HCT116 (cell line): Measurements from ENCODE around the gene OGG1. TPM values are rescaled to one million over a fixed set of nuclear protein-coding genes. Genes with fewer than 3 reads are reported as not detected.

ENCODE experiments used
- ATAC-seq: fragments of 200-7000 bp; cut with Tn5 transposase; 2 replicates; pipeline ENCODE4 v1.9.1; 2020; ENCODE audit warnings: mild to moderate bottlenecking, moderate library complexity
- BruUV-seq: library from RNA; stranded (reverse); fragments of 400-500 nt; replicated peaks from 2 replicates; lab custom pipeline; 2021; lab: Mats Ljungman, UMichigan
- CTCF ChIA-PET: fragments of 300-600 bp; sonication (Branson Sonifier 250); formaldehyde crosslinking; loops from one replicate; lab custom pipeline; 2021; ENCODE audit warnings: antibody characterized with exemption; lab: Charles Lee
- POLR2A ChIA-PET: fragments of 300-600, 350-600 bp; sonication (Branson Sonifier 250); formaldehyde crosslinking; loops from one replicate; lab custom pipeline; 2021; ENCODE audit warnings: antibody characterized with exemption; lab: Charles Lee
- RAD21 ChIA-PET, 2 experiments: fragments of 300-600 bp; sonication (Branson Sonifier 250); formaldehyde crosslinking; loops; one replicate each; lab custom pipeline; 2023; ENCODE audit warnings: low total read pairs in 2 of 2; ENCODE audit not compliant: uncharacterized antibody in 2 of 2, unreplicated experiment in 2 of 2, low non-redundant PET in 1 of 2; lab: Charles Lee
- DNase-seq: peaks from one replicate; pipeline ENCODE4 v3.0.0-alpha.2; 2010; ENCODE audit warnings: low read depth, low spot score
- H2AFZ ChIP-seq: fragments of 200-600 bp; shearing (Covaris generic), sonication (generic); 2 replicates; pipeline ENCODE4 v1.6.1; 2017; ENCODE audit warnings: low read depth, mixed run types, mixed read lengths, antibody characterized with exemption, low read length; ENCODE audit not compliant: poor library complexity, severe bottlenecking
- H3K27ac ChIP-seq: 2 replicates; pipeline ENCODE4 v1.5.1; 2012; ENCODE audit warnings: low read depth, low read length
- H3K27me3 ChIP-seq: fragments of 200-600 bp; sonication (generic); 2 replicates; pipeline ENCODE4 v1.6.1; 2016; ENCODE audit warnings: mixed run types, low read length, mixed read lengths; ENCODE audit not compliant: insufficient read depth
- H3K36me3 ChIP-seq, 2 experiments: fragments of 200-500 bp in 1 of 2; fragments of 200-600 bp in 1 of 2; sonication (Bioruptor generic) in 1 of 2; sonication (generic) in 1 of 2; 2 replicates each; pipeline versions ENCODE4 v1.5.1 to v1.6.1; 2014 to 2016; ENCODE audit warnings: low read length in 2 of 2, inconsistent platforms in 1 of 2, mixed read lengths in 1 of 2, mixed run types in 1 of 2; ENCODE audit not compliant: insufficient read depth in 2 of 2, control insufficient read depth in 1 of 2
- H3K4me1 ChIP-seq, 2 experiments: fragments of 200-600 bp in 1 of 2; sonication (generic) in 1 of 2; 2 replicates each; pipeline versions ENCODE4 v1.5.1 to v1.6.1; 2012 to 2017; ENCODE audit warnings: low read length in 2 of 2, inconsistent platforms in 1 of 2, mild to moderate bottlenecking in 1 of 2, mixed read lengths in 1 of 2, mixed run types in 1 of 2, moderate library complexity in 1 of 2; ENCODE audit not compliant: insufficient read depth in 2 of 2, control insufficient read depth in 1 of 2
- H3K4me2 ChIP-seq: fragments of 200-600 bp; sonication (generic); 2 replicates; pipeline ENCODE4 v1.6.1; 2017; ENCODE audit warnings: mixed run types, low read length, mixed read lengths
- H3K4me3 ChIP-seq, 2 experiments: fragments of 200-600 bp in 1 of 2; sonication (generic) in 1 of 2; replicated peaks in 1 of 2; 2 replicates each; pipeline ENCODE4 v1.5.1; 2011 to 2016; ENCODE audit warnings: low read length in 2 of 2, control low read depth in 1 of 2, low read depth in 1 of 2, mild to moderate bottlenecking in 1 of 2, mixed read lengths in 1 of 2, mixed run types in 1 of 2
- H3K79me2 ChIP-seq: fragments of 200-600 bp; sonication (generic); 2 replicates; pipeline ENCODE4 v1.6.1; 2017; ENCODE audit warnings: mild to moderate bottlenecking, mixed run types, low read length, moderate library complexity, mixed read lengths; ENCODE audit not compliant: insufficient read depth
- H3K9ac ChIP-seq: fragments of 200-600 bp; sonication (generic); 2 replicates; pipeline ENCODE4 v1.6.1; 2016; ENCODE audit warnings: low read length, mixed read lengths
- H3K9me2 ChIP-seq: fragments of 200-600 bp; sonication (generic), shearing (Covaris generic); 2 replicates; pipeline ENCODE4 v1.6.1; 2017; ENCODE audit warnings: mixed run types, mild to moderate bottlenecking, moderate library complexity; ENCODE audit not compliant: insufficient read depth
- H3K9me3 ChIP-seq, 2 experiments: fragments of 200-500 bp in 1 of 2; fragments of 200-600 bp in 1 of 2; sonication (Bioruptor generic) in 1 of 2; sonication (generic) in 1 of 2; 2 replicates each; pipeline ENCODE4 v1.6.1; 2014 to 2017; ENCODE audit warnings: low read length in 2 of 2, mixed read lengths in 2 of 2, inconsistent platforms in 1 of 2, low read depth in 1 of 2, mild to moderate bottlenecking in 1 of 2, mixed run types in 1 of 2, moderate library complexity in 1 of 2; ENCODE audit not compliant: control insufficient read depth in 1 of 2, insufficient read depth in 1 of 2
- H4K20me1 ChIP-seq: fragments of 200-600 bp; sonication (generic), shearing (Covaris generic); 2 replicates; pipeline ENCODE4 v1.6.1; 2017; ENCODE audit warnings: mixed run types, mild to moderate bottlenecking, moderate library complexity; ENCODE audit not compliant: insufficient read depth
- ATF3 ChIP-seq: IDR thresholded peaks from 2 replicates; pipeline ENCODE4 v1.6.1; 2012
- CBX3 ChIP-seq: IDR thresholded peaks from 2 replicates; pipeline ENCODE4 v1.6.1; 2012; ENCODE audit warnings: low read depth
- CTCF ChIP-seq, 3 experiments: fragments of 200-600 bp in 1 of 3; sonication (generic) in 1 of 3; IDR thresholded peaks in 2 of 3; conservative IDR thresholded peaks in 1 of 3; 2 replicates each; pipeline ENCODE4 v1.5.1; 2012 to 2017; ENCODE audit warnings: low read depth in 2 of 3, low read length in 2 of 3, antibody characterized with exemption in 1 of 3, borderline replicate concordance in 1 of 3, control low read depth in 1 of 3, mild to moderate bottlenecking in 1 of 3, mixed read lengths in 1 of 3, mixed run types in 1 of 3, moderate library complexity in 1 of 3; ENCODE audit not compliant: insufficient read depth in 1 of 3
- ELF1 ChIP-seq: IDR thresholded peaks from 2 replicates; pipeline ENCODE4 v1.6.1; 2012; ENCODE audit warnings: low read depth, borderline replicate concordance
- EZH2 ChIP-seq: fragments of 200-600 bp; sonication (generic); IDR thresholded peaks from 2 replicates; pipeline ENCODE4 v1.6.1; 2017; ENCODE audit warnings: antibody characterized with exemption, mixed run types
- FOSL1 ChIP-seq: IDR thresholded peaks from 2 replicates; pipeline ENCODE4 v1.6.1; 2012; ENCODE audit warnings: low read depth
- POLR2A ChIP-seq: IDR thresholded peaks from 2 replicates; pipeline ENCODE4 v1.7.0; 2011; ENCODE audit warnings: borderline replicate concordance; ENCODE audit not compliant: insufficient read depth, insufficient read length; ENCODE audit errors: extremely low read depth
- RAD21 ChIP-seq: IDR thresholded peaks from 2 replicates; pipeline ENCODE4 v1.6.1; 2012; ENCODE audit warnings: low read depth, mild to moderate bottlenecking
- REST ChIP-seq: IDR thresholded peaks from 2 replicates; pipeline ENCODE4 v1.6.1; 2012; ENCODE audit warnings: low read depth
- SIN3A ChIP-seq: IDR thresholded peaks from 2 replicates; pipeline ENCODE4 v1.6.1; 2012; ENCODE audit warnings: low read depth
- SRF ChIP-seq: IDR thresholded peaks from 2 replicates; pipeline ENCODE4 v1.6.1; 2012; ENCODE audit warnings: low read depth
- YY1 ChIP-seq: IDR thresholded peaks from 2 replicates; pipeline ENCODE4 v1.6.1; 2011; ENCODE audit warnings: low read length, low read depth, moderate library complexity, mild to moderate bottlenecking; ENCODE audit not compliant: insufficient replicate concordance; ENCODE audit errors: extremely low read depth
- ZBTB33 ChIP-seq: IDR thresholded peaks from 2 replicates; pipeline ENCODE4 v1.6.1; 2011; ENCODE audit warnings: mild to moderate bottlenecking, low read length, moderate library complexity; ENCODE audit not compliant: insufficient replicate concordance; ENCODE audit errors: extremely low read depth
- ZFX ChIP-seq: fragments of 450-650 bp; IDR thresholded peaks from 2 replicates; pipeline ENCODE4 v1.6.1; 2017
- intact Hi-C: fragments of 100-400 bp; cut with micrococcal nuclease; formaldehyde crosslinking; loops from 2 replicates; pipeline ENCODE4 v1.10.0; 2022
- total RNA-seq: library from RNA; stranded (reverse); gene quantifications from one replicate; pipeline ENCODE4 v1.2.1, GENCODE V29; 2021; ENCODE audit not compliant: unreplicated experiment

Gene OGG1
- total RNA-seq, 1 experiment from 2014 or later: 16.3 TPM

- ChIA-PET RAD21 (no interaction called here), POLR2A (interaction anchor here (0.8 kb wide), 1 partner anchor 74 kb away, joined by 3 read pairs; the partner anchor contains the start of genes ARPC4 and TADA3), CTCF (no interaction called here)
- Histone ChIP-seq H3K9ac (no peak overlapping the region), H3K9me3 (no peaks in the 10 kb centered on the region), H3K4me3 (no peak overlapping the region), H3K27ac (no peak overlapping the region), H4K20me1 (no peaks in the 10 kb centered on the region), H3K4me2 (no peak overlapping the region), H3K4me1 (peaks cover 10 to 14% of the 10 kb centered on the region in 2 experiments), H3K79me2 (no peaks in the 10 kb centered on the region), H3K36me3 (no peaks in the 10 kb centered on the region), H3K9me2 (no peaks in the 10 kb centered on the region), H3K27me3 (no peaks in the 10 kb centered on the region), H2AFZ (no peak overlapping the region)
- ATAC-seq (no peak), DNase-seq (no peak)
- BruUV-seq: no TSS peak
- intact Hi-C loops: loop anchor here (5.0 kb wide), 3 partner anchors 214 to 509 kb away; partner anchors contain the start of gene CRELD1
- TF ChIP-seq ATF3: no peak
- TF ChIP-seq CBX3: no peak
- TF ChIP-seq ZBTB33: no peak
- no peak for TF ChIP-seq POLR2A
- no peak for TF ChIP-seq RAD21
- TF ChIP-seq SRF: no peak
- no peak for TF ChIP-seq CTCF (IDR thresholded peaks at IDR 0.05 in 2 of 3, conservative IDR thresholded peaks at IDR 0.05 in 1 of 3; ENCODE audit: borderline replicate concordance in 1 of 3, insufficient read depth in 1 of 3, low read depth in 2 of 3, low read length in 2 of 3)
- TF ChIP-seq ZFX: no peak
- TF ChIP-seq ELF1: no peak
- no peak for TF ChIP-seq YY1
- TF ChIP-seq FOSL1: no peak
- TF ChIP-seq REST: no peak
- no peak for TF ChIP-seq SIN3A
- no peak for TF ChIP-seq EZH2
Measured at GRCh38 chr3:9718118-9718517, 31.6 kb upstream of the OGG1 start.
